ENCODE results near the gene TLE4.

Gene TLE4

GRCh38 chr9:79663878-79664277 lies 92.1 kb downstream of the TLE4 start:
- DNase-seq (ENCODE audit: low spot score): no peak
- TF ChIP-seq CTCF (IDR thresholded peaks at IDR 0.05; ENCODE audit: borderline replicate concordance, control extremely low read depth, extremely low read depth, insufficient read depth, missing control alignments): no peak
- in situ Hi-C loops (cut with MboI; ENCODE audit: low sequenced_read_pairs, unreplicated experiment): no loop called here

DNA sequence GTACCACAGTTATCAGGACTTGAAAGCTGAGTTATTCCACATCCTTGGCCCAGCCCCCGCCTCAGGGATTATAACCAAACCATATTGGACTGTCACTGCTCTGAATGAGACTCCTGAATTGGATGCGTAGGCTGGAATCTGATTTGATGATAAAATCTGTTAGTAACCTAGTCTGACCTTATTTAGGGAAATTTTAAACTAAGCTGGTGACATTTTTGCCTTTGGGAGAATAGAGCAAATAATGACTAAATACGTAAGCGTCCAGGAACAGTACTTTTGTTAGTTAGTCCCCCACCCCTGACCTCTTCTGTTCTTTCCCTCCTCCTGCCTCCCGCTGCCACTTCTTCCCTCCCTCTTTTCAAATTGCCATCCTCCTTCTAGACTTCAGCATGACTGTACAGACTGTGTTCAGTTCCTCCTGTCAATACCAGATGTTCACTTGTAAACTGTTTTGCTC lies 92.6 kb downstream of the TLE4 start:
- no peak for TF ChIP-seq CTCF (IDR thresholded peaks at IDR 0.05; ENCODE audit: borderline replicate concordance, control extremely low read depth, extremely low read depth, insufficient read depth, missing control alignments)
- in situ Hi-C loops (cut with MboI; ENCODE audit: low sequenced_read_pairs, unreplicated experiment): no loop called here
- DNase-seq (ENCODE audit: low spot score): no peak

- no peak for TF ChIP-seq CTCF (IDR thresholded peaks at IDR 0.05; ENCODE audit: borderline replicate concordance, control extremely low read depth, extremely low read depth, insufficient read depth, missing control alignments)
- in situ Hi-C loops (cut with MboI; ENCODE audit: low sequenced_read_pairs, unreplicated experiment): no loop called here
- no peak for DNase-seq (ENCODE audit: low spot score)
These were observed 93.6 kb downstream of the TLE4 start for GRCh38 chr9:79665369-79665768.

DNA sequence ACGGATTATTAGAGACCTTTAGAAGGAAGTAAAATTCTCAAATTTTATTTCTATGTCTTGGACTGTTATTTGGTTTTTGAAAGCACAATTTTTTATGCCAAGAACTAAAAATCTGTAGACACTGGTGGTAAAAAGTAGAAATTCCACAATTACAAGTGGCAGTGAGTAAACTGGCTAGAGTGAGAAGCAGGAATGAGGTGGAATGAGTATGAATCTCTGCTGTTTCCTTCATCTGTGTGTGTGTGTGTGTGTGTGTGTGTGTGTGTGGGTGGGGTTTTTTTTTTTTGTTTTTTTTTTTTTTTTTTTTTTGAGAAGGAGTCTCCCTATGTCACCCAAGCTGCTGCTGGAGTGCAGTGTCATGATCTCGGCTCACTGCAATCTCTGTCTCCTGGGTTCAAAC lies 94.2 kb downstream of the TLE4 start:
- in situ Hi-C loops (cut with MboI; ENCODE audit: low sequenced_read_pairs, unreplicated experiment): no loop called here
- TF ChIP-seq CTCF (IDR thresholded peaks at IDR 0.05; ENCODE audit: borderline replicate concordance, control extremely low read depth, extremely low read depth, insufficient read depth, missing control alignments): no peak
- no peak for DNase-seq (ENCODE audit: low spot score)

- no peak for DNase-seq (ENCODE audit: low spot score)
- TF ChIP-seq CTCF (IDR thresholded peaks at IDR 0.05; ENCODE audit: borderline replicate concordance, control extremely low read depth, extremely low read depth, insufficient read depth, missing control alignments): no peak
- in situ Hi-C loops (cut with MboI; ENCODE audit: low sequenced_read_pairs, unreplicated experiment): no loop called here
These were observed 95.4 kb downstream of the TLE4 start for GRCh38 chr9:79667120-79667519.

DNA sequence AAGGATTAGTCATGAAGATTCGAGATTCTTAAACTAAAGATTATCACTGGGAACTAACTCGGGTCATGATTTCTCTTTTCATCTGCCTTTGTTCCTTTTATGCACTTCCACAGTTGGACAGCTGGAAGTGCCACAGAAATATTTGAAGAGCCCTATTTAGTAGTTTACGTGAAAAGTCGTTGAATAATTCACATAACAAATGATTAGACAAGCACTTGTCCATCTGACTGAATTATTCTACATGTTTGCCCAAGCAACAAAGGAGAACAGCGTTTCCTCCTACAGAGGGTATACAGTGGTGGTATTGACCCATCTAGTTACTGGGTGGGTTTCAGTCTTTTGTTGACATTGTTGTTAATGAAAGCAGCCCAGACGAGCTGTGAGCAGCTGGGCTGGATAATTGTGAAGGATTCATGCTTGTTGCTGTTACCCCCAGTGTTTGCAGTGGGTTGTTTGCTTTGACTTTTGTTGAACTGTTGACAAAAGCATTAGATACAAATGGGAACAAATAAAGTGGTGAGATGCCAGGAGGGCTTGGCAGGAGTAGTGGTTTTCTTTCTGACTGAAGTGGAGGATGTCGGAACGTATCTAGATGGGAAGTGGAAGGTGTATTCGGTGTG lies 96.2 kb downstream of the TLE4 start:
- no peak for DNase-seq (ENCODE audit: low spot score)
- no peak for TF ChIP-seq CTCF (IDR thresholded peaks at IDR 0.05; ENCODE audit: borderline replicate concordance, control extremely low read depth, extremely low read depth, insufficient read depth, missing control alignments)
- in situ Hi-C loops (cut with MboI; ENCODE audit: low sequenced_read_pairs, unreplicated experiment): no loop called here

All from GM13976 (cell line).